NCI-H510A treated with DMSO at 0.1 percent for 48 hours (cell line): ENCODE data around the gene GPR152.
"Not testable (repeated sequence)": the region's sequence is repeated elsewhere in the genome, so short reads cannot be mapped to it uniquely, and the experiment has no call there.

ENCODE experiments used
- DNase-seq: peaks from one replicate; lab custom pipeline; 2025; lab: John Stamatoyannopoulos, UW

The GPR152 gene

DNA sequence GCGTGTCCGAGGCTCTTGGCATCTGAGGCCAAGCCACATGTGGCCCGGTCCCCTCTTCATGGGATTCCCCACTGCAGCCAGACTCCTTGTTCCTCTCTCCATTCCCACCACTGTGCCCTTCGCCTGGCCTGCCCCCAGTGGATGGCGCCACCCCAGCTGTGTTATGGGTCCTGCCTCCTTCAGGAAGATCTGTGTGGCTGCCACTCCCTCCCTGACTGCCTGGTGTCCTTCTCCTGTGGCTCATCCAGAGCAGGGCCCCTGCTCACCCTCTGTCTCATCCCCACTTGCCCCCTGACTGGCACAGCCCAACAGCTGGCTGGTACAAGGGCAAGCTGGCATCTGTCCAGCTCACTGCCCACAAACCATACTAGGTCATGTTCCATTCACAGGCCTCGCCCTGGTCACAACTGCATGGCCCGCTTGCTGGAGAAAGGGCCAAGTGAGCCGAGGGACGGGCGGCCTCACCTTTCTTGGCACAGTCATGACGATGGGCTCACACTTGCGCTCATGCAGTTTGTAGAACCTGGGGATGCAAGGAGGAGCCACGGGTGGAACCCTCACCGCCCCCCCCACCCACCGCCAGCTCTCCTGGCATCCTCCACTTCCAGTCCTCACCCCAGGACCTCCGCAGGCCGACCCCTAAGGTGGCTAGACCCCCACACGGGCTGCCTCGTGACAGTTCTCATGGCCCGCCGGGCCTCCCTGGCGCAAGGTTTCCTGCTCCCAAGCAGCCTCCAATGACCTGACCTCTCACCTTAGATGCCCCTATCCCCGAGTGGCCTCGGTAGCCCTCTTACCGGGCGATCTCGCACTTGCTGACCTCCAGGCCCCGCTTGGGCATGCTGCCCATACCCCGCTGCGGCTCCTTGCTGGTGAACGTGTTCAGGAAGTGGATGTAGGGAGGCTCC is 13.0 kb downstream of the GPR152 start:
- DNase-seq, result no peak

DNA sequence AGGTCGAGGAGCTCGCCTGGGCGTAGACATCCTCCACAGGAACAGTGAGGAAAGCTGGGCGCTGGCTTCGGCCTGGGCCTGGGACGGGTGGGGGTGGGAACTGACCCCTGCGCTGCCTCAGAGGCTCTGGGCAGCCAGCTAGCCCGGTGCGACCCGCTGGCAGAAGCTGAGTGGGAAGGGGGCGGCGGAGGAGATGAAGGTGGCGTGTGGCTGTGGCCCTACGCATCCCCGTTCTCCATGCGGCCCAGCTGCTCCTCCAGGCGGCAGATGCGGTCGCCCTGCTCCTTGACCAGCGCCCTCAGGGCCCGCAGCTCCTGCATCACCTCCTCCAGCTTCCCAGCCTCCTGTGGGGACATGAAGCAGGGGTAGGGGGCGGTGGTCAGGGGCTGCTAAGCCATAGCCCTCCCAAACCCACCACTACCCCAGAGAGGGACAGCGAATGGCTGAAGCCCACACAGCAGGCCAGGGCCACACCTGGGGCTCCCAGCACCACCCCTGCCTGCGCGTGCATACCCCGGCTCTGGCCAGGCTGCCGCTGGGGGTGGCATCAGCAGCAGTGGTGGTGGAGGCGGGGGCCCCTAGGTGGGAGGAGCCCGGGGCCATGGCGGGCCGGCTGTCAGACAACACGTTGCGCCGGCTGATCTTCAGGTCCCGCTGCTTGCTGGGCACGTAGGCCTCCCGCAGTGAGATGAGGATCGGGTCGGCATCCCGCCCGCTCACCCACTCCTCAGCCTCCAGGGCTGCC is 14.2 kb downstream of the GPR152 start:
- DNase-seq, result no peak

DNA sequence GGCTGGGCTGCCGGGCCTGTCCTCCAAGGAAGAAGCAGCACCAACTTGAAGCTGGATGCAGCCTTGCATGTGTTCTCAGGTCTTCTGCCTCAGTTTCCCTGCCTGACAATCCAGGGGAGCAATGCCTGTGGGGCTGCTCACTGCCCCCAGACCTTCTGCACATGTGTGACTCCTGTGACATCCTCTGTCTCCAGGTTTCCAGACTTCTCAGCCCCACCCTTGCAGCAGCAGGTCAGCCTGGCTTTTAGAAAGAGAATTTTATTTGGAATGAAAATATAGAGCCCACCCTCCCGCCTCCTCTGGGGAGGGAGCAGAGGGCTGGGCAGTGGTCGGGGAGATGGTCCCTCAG is 14.7 kb downstream of the GPR152 start:
- no peak for DNase-seq

DNA sequence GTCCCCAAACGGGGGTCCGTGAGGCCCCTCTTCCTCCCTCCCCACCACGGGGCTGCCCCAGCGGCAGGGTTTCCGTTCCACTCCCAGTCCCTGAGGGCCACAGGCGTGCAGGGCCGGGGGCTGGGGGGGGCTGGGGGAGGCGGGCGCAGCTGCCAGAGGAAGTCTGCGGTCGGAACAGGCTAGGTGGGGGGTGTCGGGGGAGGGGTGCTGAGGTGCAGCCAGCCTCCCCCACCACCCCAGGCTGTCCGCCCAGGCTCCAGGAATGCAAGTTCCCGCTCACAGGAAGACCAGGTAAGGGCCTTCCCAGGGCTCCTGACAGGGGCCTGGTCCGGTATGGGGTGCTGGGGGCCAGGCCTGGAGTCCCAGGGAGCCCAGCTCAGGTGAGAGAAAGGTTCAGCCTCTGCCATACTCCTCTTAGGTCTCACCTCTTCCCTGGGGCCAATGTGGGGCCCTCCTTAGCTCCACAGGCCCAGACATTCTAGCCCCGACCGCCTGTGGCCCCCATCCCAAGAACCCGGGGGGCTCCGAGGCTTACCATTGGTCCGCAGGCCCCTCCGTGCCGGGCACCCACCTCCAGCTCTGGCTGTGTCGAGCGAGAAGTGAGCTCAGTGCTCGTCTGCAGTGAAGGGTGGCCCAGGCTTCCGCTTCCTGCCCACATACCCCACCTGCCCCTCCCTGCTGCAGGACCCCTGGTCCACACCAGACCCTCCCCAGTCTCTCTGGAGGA is 15.3 kb downstream of the GPR152 start, which contains the start of gene PTPRCAP:
PTPRCAP (minus strand) TSS at position 601 of the 727 bp plus-strand sequence; CDS start at position 538, 63 bp downstream.
- DNase-seq, result no peak

DNA sequence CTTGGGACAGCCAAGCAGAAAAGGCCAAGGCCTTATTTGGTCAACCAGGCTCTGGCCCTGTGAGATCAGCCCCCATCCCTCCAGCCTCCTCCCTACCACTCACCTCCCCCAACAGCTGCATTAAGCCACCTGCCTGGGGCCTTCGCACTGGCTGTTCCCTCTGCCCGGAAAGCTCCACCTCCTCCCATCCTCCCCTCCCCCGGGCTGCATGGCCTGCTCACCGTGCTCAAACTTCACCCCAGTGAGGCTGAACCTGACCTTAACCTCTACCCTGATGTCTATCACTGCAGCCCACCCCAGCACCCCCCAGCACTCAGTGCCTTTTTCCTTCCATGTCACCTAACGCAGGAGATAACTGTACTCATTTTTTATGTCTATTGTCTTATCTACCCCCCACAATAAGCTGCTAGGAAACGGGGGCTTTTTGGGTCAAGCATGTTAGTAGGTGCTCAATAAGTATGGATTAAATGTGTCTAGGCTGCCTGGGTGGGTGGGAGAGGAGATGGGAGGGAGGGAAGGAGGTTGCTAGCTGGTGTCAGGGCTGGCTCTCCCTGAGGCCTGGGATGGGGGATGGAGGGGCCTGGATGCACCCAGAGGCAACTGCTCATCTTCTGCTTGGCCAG is 16.0 kb downstream of the GPR152 start:
- DNase-seq, result no peak

DNA sequence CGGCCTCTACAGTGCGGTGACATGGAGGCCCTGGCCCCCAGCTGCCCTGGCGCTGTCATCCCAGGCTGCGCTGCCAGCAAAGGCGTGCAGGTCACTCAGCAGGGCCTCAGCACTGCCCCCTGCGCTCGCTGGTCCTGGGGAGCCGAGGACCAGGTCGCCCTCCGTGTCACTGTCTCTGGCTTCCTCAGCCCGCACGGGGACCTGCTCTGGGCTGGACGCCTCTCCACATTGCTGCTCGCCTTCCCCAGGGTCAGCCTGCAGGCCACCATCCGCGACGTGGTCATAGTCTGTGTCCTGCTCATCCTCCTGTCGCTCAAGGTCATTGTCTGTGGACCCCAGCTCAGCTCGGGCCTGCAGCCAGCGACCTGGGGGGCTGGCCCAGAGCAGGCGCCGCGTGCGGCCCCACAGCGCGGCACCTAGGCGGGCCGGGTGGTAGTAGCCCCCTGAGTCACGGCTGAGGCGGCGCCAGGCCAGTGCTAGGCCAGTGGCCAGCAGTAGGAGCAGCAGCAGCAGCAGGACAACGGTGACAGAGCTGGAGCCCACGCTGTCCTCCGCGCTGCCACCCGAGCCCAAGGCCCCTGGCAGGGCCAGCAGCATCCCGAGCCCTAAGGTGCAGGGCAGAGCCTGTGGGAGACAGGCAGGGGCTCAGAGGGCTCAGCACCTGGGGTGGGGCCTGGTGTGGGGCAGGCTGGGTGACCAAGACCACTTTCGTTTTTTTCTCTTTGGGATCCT is 16.6 kb downstream of the GPR152 start:
- no peak for DNase-seq

DNA sequence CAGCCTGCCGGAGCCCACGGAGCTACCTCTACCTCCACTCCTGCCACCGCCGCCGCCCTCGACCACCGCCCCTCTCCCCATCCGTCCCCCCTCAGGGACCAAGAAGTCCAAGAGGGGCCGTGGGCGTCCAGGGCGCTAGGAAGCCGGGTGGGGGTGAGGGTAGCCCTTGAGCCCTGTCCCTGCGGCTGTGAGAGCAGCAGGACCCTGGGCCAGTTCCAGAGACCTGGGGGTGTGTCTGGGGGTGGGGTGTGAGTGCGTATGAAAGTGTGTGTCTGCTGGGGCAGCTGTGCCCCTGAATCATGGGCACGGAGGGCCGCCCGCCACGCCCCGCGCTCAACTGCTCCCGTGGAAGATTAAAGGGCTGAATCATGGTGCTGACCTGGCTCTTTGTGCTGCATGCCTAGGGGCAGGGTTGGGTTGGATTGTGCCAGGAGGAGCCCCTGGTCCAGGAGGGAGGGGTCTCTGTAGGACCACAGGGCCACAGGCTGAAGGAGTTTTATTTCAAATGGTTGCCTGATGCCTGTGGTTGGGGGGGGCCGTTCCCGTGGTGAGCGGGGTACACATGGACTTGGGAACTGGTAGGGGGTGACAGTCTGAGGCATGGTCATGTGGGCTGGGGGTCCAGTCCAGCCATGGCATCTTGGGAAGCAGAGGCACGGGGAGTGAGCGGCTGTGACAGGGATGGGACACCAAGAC is 17.4 kb downstream of the GPR152 start:
- DNase-seq, result no peak

DNA sequence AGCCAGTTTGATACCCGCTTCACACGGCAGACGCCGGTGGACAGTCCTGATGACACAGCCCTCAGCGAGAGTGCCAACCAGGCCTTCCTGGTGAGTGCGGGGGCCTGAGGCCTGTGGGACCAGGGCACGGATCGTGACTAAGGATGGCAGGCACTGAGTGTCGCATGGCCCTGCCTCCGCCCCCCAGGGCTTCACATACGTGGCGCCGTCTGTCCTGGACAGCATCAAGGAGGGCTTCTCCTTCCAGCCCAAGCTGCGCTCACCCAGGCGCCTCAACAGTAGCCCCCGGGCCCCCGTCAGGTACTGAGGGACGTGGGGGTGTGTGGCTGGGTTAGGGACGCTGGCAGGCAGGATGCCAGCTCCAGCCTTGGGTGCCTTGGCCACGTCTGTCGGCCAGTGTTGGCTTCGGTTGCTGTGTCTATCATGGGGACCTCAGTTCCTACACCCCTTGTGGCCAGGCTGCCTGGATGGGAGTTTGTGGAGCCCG is 18.1 kb downstream of the GPR152 start:
- DNase-seq, result no peak

DNA sequence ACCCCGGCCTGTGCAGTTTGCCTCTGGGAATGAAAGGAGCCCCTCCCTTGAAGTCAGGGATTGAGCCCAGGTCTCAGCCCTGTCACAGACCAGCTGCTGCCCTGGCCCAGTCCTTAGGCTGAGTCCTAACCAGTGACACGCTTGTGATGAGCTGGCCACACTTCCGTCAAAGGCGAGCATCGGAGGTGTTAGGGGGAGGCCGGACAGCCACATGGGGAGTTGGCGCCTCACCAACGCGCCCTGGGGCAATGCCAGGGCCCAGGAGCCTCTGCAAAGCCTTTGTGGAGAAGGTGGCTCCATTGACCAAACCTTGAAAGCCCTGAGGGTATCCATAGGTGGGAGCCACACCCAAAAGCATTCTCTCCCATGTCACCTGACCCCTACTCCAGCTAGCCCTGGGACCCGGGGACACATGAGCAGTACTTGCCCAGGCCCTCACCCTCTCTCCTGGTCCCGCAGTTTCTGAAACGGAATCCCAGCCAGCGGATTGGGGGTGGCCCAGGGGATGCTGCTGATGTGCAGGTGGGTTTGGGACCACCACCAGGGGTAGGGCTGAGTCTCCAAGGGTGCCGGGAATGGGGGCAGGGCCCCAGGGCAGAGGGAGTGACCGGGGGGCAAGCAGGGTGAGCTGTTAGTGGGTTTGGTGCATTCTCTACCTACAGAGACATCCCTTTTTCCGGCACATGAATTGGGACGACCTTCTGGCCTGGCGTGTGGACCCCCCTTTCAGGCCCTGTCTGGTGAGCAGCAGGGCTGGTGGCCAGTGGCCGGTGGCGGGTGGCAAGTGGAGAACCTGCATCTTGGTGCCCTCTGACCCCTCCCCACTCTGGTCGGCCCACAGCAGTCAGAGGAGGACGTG is 18.8 kb downstream of the GPR152 start:
- DNase-seq, result no peak

DNA sequence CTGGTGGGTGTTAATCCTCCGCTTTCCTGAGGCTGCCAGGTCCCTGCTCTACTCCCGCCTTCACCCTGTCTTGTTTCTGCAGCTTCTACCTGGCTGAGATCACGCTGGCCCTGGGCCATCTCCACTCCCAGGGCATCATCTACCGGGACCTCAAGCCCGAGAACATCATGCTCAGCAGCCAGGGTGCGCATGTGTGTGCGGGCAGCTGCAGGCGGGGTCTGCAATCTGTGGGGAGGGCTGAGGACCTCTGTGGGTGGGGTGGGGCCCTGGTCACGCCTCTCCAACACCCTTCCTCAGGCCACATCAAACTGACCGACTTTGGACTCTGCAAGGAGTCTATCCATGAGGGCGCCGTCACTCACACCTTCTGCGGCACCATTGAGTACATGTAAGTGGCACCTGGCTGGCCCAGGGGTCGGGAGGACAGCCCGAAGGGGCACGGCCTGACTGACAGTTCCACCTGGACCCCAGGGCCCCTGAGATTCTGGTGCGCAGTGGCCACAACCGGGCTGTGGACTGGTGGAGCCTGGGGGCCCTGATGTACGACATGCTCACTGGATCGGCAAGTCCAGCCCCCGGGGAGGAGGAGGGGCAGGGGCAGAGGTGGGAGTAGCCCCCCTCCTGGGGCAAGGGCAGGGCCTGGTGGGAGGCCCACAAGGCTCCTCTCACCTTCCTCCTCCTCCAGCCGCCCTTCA is 19.7 kb downstream of the GPR152 start:
- no peak for DNase-seq

DNA sequence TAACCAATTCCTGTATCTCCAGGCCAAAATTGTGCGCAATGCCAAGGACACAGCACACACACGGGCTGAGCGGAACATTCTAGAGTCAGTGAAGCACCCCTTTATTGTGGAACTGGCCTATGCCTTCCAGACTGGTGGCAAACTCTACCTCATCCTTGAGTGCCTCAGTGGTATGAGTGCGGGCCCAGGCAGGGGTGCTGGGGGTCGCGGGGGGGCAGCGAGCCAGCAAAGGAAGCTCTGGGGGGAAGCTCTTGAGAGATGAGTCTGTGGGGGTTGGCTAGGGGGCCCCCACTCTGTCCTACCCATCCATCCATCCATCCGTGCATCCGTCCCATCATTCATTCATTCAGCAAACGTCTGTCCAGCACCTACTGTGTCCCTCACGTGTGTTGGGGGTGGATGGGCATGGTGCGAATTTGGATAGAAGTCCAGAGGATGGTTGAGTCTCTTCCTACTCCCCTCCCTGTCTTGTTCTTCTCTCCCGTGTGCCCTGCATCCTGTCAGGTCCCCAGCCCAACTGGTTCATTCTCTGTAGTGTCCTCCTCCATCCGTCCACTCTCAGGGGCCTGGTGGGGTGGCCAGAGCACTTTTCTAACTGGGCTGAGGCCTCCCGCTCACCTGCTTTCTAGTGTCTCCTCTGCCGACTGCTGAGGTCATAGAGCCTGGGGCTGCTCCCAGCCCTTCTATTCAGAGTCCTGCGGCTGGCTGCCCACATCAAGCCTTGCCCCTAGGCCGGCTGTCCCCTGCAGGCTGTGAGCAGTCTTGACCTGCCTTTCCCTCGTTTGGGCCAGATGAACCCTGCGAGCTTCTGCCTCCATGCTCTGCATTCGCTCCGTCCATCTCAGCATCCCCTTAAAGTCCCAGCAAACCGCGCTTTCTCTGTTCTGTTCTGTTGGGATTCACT is 20.9 kb downstream of the GPR152 start:
- no peak for DNase-seq

DNA sequence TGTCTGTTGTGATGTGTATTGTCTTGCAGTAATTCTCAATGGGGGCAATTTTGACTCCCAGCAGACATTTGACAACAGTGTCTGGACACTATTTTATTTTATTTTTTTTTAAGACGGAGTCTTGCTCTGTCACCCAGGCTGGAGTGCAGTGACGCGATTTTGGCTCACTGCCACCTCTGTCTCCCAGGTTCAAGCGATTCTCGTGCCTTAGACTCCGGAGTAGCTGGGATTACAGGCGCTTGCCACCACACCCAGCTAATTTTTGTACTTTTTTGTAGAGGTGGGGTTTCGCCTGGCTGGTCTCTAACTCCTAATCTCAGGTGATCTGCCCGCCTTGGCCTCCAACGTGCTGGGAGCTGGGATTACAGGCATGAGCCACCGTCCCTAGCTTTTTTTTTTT is 22.8 kb downstream of the GPR152 start:
- DNase-seq, result no peak

DNA sequence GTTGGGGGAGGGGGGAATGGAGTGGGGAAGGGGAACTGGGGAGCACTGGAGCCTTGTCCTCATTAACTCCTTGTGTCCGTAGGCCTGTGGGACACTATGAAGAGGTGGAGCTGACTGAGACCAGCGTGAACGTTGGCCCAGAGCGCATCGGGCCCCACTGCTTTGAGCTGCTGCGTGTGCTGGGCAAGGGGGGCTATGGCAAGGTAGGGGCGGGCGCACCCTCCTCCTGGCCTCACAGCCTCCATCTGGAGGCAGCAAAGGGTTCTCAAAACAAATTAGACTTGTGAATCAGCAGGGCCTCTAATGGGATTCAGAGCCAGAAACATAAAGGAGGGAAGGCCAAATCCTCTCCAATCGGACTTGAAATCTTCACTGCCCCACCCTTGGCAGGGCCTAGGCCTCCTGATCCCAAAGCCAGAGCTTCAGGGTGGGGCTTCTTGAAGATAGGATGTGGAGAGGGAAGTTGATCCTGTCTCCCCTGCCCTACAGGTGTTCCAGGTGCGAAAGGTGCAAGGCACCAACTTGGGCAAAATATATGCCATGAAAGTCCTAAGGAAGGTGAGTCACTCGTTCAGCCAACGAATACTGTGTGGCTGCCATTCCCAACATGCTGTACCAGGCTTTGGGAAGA is 23.4 kb downstream of the GPR152 start:
- DNase-seq, result no peak

DNA sequence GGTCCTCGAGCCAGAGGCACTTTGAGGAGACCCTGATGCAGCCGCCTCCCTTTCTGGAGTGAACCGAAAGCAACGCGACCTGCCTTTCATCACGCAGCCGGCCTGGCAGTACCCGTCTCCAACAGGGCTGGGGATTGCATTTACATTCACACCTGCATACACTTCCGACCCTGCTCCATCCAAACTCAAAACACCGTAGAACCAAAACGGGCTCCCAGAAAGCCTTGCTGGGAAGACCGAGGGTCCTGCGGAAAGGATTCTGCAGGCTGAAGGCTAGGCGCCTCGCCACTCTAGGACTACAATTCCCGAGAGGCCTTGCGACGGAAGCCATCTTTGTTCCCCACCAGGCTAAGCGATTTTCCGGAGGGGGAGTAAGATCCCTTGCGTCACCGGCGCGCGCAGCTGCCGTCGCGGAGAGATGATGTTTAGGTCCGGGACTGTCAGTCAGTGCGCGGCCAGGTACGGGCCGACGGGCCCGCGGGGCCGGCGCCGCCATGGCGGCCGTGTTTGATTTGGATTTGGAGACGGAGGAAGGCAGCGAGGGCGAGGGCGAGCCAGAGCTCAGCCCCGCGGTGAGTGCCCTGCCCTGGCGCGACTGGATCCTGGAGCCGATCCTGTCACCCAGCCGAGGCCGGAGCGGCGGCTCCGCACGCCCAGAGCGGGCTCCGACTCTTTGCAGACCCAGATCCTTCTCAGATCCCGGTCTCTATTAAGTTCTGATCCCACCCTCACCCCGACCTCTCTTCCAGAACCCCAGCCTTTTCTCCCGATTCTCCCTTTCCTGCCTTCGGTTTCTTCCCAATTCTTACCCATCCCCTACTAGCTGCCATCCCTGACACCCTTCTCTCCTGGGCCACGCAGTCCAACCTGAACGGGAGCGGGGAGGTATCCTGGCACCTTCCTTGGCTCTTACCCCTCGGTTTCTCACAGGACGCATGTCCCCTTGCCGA is 24.2 kb downstream of the GPR152 start, which contains the start of gene RPS6KB2:
RPS6KB2 (plus strand) TSS at position 443 of the 950 bp plus-strand sequence; CDS start at position 495, 52 bp downstream.
- peak; percentile 99 for DNase-seq

DNA sequence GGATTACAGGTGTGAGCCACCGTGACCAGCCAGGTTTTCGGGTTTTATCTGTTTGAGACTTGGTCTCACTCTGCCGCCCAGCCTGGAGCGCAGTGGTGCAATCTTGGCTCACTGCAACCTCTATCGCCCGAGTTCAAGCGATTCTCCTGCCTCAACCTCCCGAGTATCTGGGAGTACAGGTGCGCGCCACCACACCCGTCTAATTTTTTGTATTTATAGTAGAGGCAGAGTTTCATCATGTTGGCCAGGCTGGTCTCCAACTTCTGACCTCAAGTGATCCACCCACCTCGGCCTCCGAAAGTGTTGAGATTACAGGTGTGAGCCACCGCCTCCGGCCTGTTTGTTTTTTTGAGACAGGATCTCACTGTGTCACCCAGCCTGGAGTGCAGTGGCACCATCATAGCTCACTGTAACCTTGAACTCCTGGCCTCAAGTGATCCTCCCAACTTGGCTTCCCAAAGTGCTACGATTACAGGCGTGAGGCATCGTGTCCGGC is 25.1 kb downstream of the GPR152 start:
- not testable (repeated sequence) for DNase-seq
